ENCODE measurements around the gene KIT. TPM values are rescaled to one million over a fixed set of nuclear protein-coding genes. Genes with fewer than 3 reads are reported as not detected.

The KIT gene
- total and polyA plus RNA-seq, 2 donors (not counting 3 experiments of a cell fraction or from before 2014, with no cell fraction given) = 19.8 to 39.7 TPM

- intact Hi-C loops (cut with micrococcal nuclease) = no loop called here
- no peak for FAIRE-seq
These were observed 70.6 kb downstream of the KIT start for GRCh38 chr4:54728368-54728767.

DNA sequence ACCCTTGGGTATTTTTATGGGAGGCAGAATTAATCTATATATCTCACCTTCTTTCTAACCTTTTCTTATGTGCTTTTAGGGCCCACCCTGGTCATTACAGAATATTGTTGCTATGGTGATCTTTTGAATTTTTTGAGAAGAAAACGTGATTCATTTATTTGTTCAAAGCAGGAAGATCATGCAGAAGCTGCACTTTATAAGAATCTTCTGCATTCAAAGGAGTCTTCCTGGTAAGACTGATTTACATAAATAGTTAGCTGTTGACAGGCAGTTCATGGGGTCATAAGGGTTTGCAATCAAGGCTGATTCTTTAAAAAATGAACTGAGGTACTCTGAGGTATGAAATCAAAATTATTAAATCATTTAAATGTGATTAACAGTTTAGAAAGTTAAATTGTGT, 71.5 kb downstream of the KIT start:
- Histone ChIP-seq H3K9me1 (replicated peaks; ENCODE audit: control insufficient read depth, extremely low read depth, insufficient read depth, low read length) (no peaks in the 10 kb centered on the region), H3K36me3 (ENCODE audit: control insufficient read depth in 2 of 2, extremely low read depth in 1 of 2, insufficient read depth in 2 of 2, low read length in 2 of 2) (no peaks in the 10 kb centered on the region), H3K9ac (replicated peaks; ENCODE audit: extremely low read depth, insufficient read depth, low read length) (no peak overlapping the region), H3K9me3 (replicated peaks; ENCODE audit: control insufficient read depth, insufficient read depth, low read length) (no peaks in the 10 kb centered on the region), H3K27ac (ENCODE audit: insufficient read depth, low read depth, low read length) (no peak overlapping the region), H3K4me2 (ENCODE audit: insufficient read depth, low read length) (no peak overlapping the region), H3K27me3 (ENCODE audit: control insufficient read depth in 2 of 2, insufficient read depth in 2 of 2, low read length in 2 of 2) (no peaks in the 10 kb centered on the region), H2AFZ (ENCODE audit: low read depth, low read length) (no peak overlapping the region), H4K20me1 (replicated peaks; ENCODE audit: control insufficient read depth, extremely low read depth, insufficient read depth, low read length) (no peaks in the 10 kb centered on the region), H3K4me3 (replicated peaks in 1 of 3; ENCODE audit: insufficient read depth in 1 of 3, low read depth in 1 of 3, low read length in 3 of 3) (no peak overlapping the region), H3K79me2 (ENCODE audit: control insufficient read depth, insufficient read depth, low read length) (no peaks in the 10 kb centered on the region), H3K4me1 (ENCODE audit: control insufficient read depth, extremely low read depth, insufficient read depth, low read length) (peaks cover 18% of the 10 kb centered on the region)
- dilution Hi-C loops (cut with MboI; ENCODE audit: extremely low pct_ligation_motif_present, low sequenced_read_pairs) (no loop called here), intact Hi-C loops (cut with micrococcal nuclease) (no loop called here)
- DNase-seq (ENCODE audit: low read depth, low spot score) (no peak), FAIRE-seq (no peak)
- TF ChIP-seq GATA2 (IDR thresholded peaks at IDR 0.05; ENCODE audit: insufficient read depth, insufficient read length, low read depth, low read length) (no peak), POLR2A (IDR thresholded peaks at IDR 0.05; ENCODE audit: low read depth, low read length) (no peak), EZH2 (IDR thresholded peaks at IDR 0.05; ENCODE audit: borderline replicate concordance, low read depth, low read length, severe bottlenecking) (no peak), MYC (IDR thresholded peaks at IDR 0.05; ENCODE audit: low read depth, low read length) (no peak), POLR2AphosphoS5 (IDR thresholded peaks at IDR 0.05; ENCODE audit: insufficient read depth, low read depth, low read length) (no peak), JUN (IDR thresholded peaks at IDR 0.05; ENCODE audit: borderline replicate concordance, insufficient read depth, insufficient read length, low read depth) (no peak), FOS (IDR thresholded peaks at IDR 0.05; ENCODE audit: borderline replicate concordance, insufficient read depth, low read length) (no peak)
- TF ChIP-seq, protein P1, sequence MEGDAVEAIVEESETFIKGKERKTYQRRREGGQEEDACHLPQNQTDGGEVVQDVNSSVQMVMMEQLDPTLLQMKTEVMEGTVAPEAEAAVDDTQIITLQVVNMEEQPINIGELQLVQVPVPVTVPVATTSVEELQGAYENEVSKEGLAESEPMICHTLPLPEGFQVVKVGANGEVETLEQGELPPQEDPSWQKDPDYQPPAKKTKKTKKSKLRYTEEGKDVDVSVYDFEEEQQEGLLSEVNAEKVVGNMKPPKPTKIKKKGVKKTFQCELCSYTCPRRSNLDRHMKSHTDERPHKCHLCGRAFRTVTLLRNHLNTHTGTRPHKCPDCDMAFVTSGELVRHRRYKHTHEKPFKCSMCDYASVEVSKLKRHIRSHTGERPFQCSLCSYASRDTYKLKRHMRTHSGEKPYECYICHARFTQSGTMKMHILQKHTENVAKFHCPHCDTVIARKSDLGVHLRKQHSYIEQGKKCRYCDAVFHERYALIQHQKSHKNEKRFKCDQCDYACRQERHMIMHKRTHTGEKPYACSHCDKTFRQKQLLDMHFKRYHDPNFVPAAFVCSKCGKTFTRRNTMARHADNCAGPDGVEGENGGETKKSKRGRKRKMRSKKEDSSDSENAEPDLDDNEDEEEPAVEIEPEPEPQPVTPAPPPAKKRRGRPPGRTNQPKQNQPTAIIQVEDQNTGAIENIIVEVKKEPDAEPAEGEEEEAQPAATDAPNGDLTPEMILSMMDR (IDR thresholded peaks at IDR 0.05; ENCODE audit: extremely low read depth in 1 of 2, insufficient read depth in 1 of 2, low read depth in 1 of 2, low read length in 2 of 2) = no peak
- TF ChIP-seq, protein P2, sequence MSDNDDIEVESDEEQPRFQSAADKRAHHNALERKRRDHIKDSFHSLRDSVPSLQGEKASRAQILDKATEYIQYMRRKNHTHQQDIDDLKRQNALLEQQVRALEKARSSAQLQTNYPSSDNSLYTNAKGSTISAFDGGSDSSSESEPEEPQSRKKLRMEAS (IDR thresholded peaks at IDR 0.05; ENCODE audit: insufficient read depth, insufficient read length) = no peak
- POLR2A ChIA-PET = no interaction called here
- no TSS peak for BruUV-seq (replicated peaks)
- CTCF ChIA-PET = interaction anchor here (1.0 to 1.4 kb wide), 2 partner anchors 12 to 216 kb away, joined by 3 read pairs; no protein-coding TSS in a partner anchor

More at GRCh38 chr4:54728368-54728767, 70.6 kb downstream of the KIT start:
- no peak for DNase-seq (ENCODE audit: low read depth, low spot score)
- no peaks in the 10 kb centered on the region for H3K9me1 ChIP-seq (replicated peaks; ENCODE audit: control insufficient read depth, extremely low read depth, insufficient read depth, low read length)
- no peak overlapping the region for H3K4me2 ChIP-seq (ENCODE audit: insufficient read depth, low read length)
- ChIA-PET CTCF (interaction anchor here (1.0 to 1.4 kb wide), 2 partner anchors 13 to 217 kb away, joined by 3 read pairs; no protein-coding TSS in a partner anchor), POLR2A (no interaction called here)
- no peak overlapping the region for H3K9ac ChIP-seq (replicated peaks; ENCODE audit: extremely low read depth, insufficient read depth, low read length)
- peaks cover 20% of the 10 kb centered on the region for H3K4me1 ChIP-seq (ENCODE audit: control insufficient read depth, extremely low read depth, insufficient read depth, low read length)
- no peaks in the 10 kb centered on the region for H3K36me3 ChIP-seq (ENCODE audit: control insufficient read depth in 2 of 2, extremely low read depth in 1 of 2, insufficient read depth in 2 of 2, low read length in 2 of 2)
- no peaks in the 10 kb centered on the region for H3K79me2 ChIP-seq (ENCODE audit: control insufficient read depth, insufficient read depth, low read length)
- BruUV-seq (replicated peaks) = no TSS peak
- no peak overlapping the region for H3K27ac ChIP-seq (ENCODE audit: insufficient read depth, low read depth, low read length)
- no peak overlapping the region for H3K4me3 ChIP-seq (replicated peaks in 1 of 3; ENCODE audit: insufficient read depth in 1 of 3, low read depth in 1 of 3, low read length in 3 of 3)
- TF ChIP-seq EZH2 (IDR thresholded peaks at IDR 0.05; ENCODE audit: borderline replicate concordance, low read depth, low read length, severe bottlenecking) = no peak
- TF ChIP-seq, protein P2 (IDR thresholded peaks at IDR 0.05; ENCODE audit: insufficient read depth, insufficient read length) = no peak
- no peak for TF ChIP-seq POLR2A (IDR thresholded peaks at IDR 0.05; ENCODE audit: low read depth, low read length)
- TF ChIP-seq JUN (IDR thresholded peaks at IDR 0.05; ENCODE audit: borderline replicate concordance, insufficient read depth, insufficient read length, low read depth) = no peak
- TF ChIP-seq GATA2 (IDR thresholded peaks at IDR 0.05; ENCODE audit: insufficient read depth, insufficient read length, low read depth, low read length) = no peak
- no peak for TF ChIP-seq FOS (IDR thresholded peaks at IDR 0.05; ENCODE audit: borderline replicate concordance, insufficient read depth, low read length)
- no peak for TF ChIP-seq MYC (IDR thresholded peaks at IDR 0.05; ENCODE audit: low read depth, low read length)
- TF ChIP-seq POLR2AphosphoS5 (IDR thresholded peaks at IDR 0.05; ENCODE audit: insufficient read depth, low read depth, low read length) = no peak
- no peaks in the 10 kb centered on the region for H3K9me3 ChIP-seq (replicated peaks; ENCODE audit: control insufficient read depth, insufficient read depth, low read length)
- no peaks in the 10 kb centered on the region for H3K27me3 ChIP-seq (ENCODE audit: control insufficient read depth in 2 of 2, insufficient read depth in 2 of 2, low read length in 2 of 2)
- H2AFZ ChIP-seq (ENCODE audit: low read depth, low read length) = no peak overlapping the region
- dilution Hi-C loops (cut with MboI; ENCODE audit: extremely low pct_ligation_motif_present, low sequenced_read_pairs) = no loop called here
- H4K20me1 ChIP-seq (replicated peaks; ENCODE audit: control insufficient read depth, extremely low read depth, insufficient read depth, low read length) = no peaks in the 10 kb centered on the region
